Measurements from ENCODE around the gene UPF2. TPM values are rescaled to one million over a fixed set of nuclear protein-coding genes. Genes with fewer than 3 reads are reported as not detected.

Gene UPF2
- total RNA-seq, 1 donor from 2014 or later: 25.1 TPM

DNA sequence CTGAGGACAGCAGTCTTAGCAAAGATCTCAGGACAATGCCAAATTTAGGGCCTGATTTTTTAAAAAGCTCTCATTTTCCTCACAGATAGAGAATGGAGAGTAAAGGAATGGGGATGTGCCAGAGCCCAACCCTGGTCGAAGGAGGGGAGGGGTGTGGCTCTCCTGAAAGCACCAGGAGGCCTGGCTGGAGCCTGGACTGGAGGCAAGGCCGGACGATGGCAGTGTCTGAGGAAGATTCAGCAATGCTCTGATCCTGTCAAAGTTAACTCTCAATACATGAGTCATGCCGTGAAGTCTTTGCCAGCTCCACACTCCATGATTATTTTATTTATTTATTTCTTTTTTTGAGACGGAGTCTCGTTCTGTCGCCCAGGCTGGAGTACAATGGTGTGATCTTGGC, 108.3 kb downstream of the UPF2 start:
- H3K9me3 Mint-ChIP-seq: no peaks in the 10 kb centered on the region
- H3K27me3 Mint-ChIP-seq (ENCODE audit: low read depth): no peaks in the 10 kb centered on the region
- peaks cover 23% of the 10 kb centered on the region for H3K36me3 Mint-ChIP-seq (ENCODE audit: low read depth)
- H3K27ac Mint-ChIP-seq (ENCODE audit: unreplicated experiment): no peak overlapping the region
- peaks cover 12% of the 10 kb centered on the region for H3K4me1 Mint-ChIP-seq
- no peak overlapping the region for H3K4me3 Mint-ChIP-seq
- no peak for DNase-seq (ENCODE audit: low read depth, low spot score)
- TF ChIP-seq, protein P1, sequence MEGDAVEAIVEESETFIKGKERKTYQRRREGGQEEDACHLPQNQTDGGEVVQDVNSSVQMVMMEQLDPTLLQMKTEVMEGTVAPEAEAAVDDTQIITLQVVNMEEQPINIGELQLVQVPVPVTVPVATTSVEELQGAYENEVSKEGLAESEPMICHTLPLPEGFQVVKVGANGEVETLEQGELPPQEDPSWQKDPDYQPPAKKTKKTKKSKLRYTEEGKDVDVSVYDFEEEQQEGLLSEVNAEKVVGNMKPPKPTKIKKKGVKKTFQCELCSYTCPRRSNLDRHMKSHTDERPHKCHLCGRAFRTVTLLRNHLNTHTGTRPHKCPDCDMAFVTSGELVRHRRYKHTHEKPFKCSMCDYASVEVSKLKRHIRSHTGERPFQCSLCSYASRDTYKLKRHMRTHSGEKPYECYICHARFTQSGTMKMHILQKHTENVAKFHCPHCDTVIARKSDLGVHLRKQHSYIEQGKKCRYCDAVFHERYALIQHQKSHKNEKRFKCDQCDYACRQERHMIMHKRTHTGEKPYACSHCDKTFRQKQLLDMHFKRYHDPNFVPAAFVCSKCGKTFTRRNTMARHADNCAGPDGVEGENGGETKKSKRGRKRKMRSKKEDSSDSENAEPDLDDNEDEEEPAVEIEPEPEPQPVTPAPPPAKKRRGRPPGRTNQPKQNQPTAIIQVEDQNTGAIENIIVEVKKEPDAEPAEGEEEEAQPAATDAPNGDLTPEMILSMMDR (conservative IDR thresholded peaks at IDR 0.05): no peak

DNA sequence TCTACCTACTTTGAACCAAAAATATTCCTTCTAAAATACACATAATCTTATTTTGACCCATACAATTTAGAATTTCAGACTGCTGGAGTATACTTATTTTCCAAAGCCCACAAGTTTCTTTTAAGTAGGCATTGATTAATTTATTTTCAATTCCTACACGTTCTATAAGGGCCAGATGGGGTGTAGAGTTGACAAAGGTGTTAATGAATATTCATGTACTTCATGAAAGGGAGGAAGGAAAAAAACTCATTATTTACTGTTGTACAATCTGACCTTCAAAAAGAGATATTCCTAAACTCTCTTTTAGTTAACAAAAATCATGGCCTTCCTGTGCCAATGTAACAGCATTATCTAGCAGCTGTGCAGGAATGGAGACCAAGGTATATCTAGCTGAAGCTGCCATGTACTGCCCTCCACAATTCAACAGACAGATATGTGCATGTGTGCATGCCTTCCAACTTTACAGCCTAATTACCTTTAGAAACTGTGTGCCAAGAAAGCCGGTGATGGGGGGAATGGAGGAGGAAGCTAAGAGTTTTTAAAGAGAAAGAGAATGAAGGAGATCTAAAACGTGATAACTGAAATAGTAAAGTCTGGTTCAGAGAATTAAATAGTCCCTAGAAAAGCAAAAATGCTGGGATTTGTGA, 108.9 kb downstream of the UPF2 start:
- H3K9me3 Mint-ChIP-seq: no peaks in the 10 kb centered on the region
- no peak overlapping the region for H3K4me3 Mint-ChIP-seq
- no peaks in the 10 kb centered on the region for H3K27me3 Mint-ChIP-seq (ENCODE audit: low read depth)
- DNase-seq (ENCODE audit: low read depth, low spot score): no peak
- peaks cover 12% of the 10 kb centered on the region for H3K4me1 Mint-ChIP-seq
- no peak overlapping the region for H3K27ac Mint-ChIP-seq (ENCODE audit: unreplicated experiment)
- H3K36me3 Mint-ChIP-seq (ENCODE audit: low read depth): peaks cover 25% of the 10 kb centered on the region
- TF ChIP-seq, protein P1 (conservative IDR thresholded peaks at IDR 0.05): no peak

DNA sequence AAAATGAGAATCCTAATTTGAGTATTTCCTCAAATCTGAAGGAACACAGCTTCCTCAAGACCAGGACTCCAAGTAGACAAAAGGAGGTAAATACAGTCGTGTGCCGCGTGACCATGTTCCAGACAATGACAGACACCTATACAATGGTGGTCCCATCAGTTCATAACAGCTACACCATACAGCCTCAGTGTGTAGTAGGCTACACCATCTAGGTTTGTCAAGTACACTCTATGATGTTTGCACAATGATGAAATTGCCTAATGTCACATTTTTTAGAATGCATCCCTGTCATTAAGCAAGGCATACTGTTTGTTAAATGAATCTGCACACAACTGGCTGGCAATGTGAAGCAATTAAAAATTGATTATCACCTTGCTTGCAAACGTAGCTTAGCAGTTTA, 111.6 kb downstream of the UPF2 start:
- DNase-seq (ENCODE audit: low read depth, low spot score): no peak
- Mint-ChIP-seq H3K9me3 (no peaks in the 10 kb centered on the region), H3K4me3 (no peak overlapping the region), H3K27me3 (ENCODE audit: low read depth) (no peaks in the 10 kb centered on the region), H3K27ac (ENCODE audit: unreplicated experiment) (no peak overlapping the region), H3K36me3 (ENCODE audit: low read depth) (peaks cover 40% of the 10 kb centered on the region), H3K4me1 (peaks cover 12% of the 10 kb centered on the region)
- TF ChIP-seq, protein P1 (conservative IDR thresholded peaks at IDR 0.05): no peak

DNA sequence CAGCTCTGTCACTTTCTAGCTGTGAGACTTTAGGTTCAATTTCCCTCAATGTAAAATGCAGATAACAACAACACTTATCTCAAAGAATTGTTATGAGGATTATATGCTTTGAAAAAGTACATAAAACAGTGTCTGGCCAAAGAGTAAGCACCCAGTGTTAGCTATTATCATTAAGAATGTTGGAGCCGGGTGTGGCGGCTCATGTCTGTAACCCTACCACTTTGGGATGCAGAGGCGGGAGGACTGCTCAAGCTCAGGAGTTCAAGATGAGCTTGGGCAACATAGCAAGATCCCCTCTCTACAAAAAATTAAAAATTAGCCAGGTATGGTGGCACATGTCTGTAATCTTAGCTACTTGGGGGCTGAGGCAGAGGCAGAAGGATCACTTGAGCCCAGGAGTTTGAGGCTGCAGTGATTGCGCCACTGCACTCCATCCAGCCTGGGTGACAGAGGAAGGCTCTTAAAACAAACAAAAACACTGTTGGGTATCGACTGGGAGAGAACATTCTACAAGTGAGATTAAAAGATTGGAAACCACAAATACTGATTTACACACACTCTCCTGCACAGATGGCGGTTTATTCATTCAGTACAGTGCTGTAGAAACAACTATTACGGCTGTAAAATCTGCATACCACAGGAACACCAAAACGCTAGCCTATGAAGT, 112.2 kb downstream of the UPF2 start:
- no peak for DNase-seq (ENCODE audit: low read depth, low spot score)
- Mint-ChIP-seq H3K36me3 (ENCODE audit: low read depth) (peaks cover 42% of the 10 kb centered on the region), H3K27ac (ENCODE audit: unreplicated experiment) (no peak overlapping the region), H3K9me3 (no peaks in the 10 kb centered on the region), H3K4me3 (no peak overlapping the region), H3K27me3 (ENCODE audit: low read depth) (no peaks in the 10 kb centered on the region), H3K4me1 (peaks cover 12% of the 10 kb centered on the region)
- TF ChIP-seq, protein P1 (conservative IDR thresholded peaks at IDR 0.05): no peak

DNA sequence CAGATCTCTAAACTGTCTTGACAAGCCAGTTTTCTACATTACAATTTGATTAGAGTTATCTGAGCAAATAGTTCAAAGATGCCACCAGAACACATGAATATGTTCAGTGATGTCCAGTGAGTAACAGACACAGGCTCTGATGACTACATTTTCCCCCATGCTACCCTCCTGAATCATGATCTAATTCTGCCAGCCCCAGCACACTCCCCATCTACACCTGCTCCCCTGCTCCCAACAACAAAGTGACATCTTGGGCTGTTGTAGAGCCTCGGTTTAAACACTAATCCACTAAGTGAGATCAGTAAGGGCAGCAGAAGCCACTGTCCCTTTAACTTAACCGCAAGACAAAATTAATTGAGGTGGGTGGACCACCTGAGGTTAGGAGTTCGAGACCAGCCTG, 114.9 kb downstream of the UPF2 start:
- Mint-ChIP-seq H3K4me3 (no peak overlapping the region), H3K4me1 (no peaks in the 10 kb centered on the region), H3K36me3 (ENCODE audit: low read depth) (peaks cover 40% of the 10 kb centered on the region), H3K27ac (ENCODE audit: unreplicated experiment) (no peak overlapping the region), H3K27me3 (ENCODE audit: low read depth) (no peaks in the 10 kb centered on the region), H3K9me3 (no peaks in the 10 kb centered on the region)
- DNase-seq (ENCODE audit: low read depth, low spot score): no peak
- TF ChIP-seq, protein P1 (conservative IDR thresholded peaks at IDR 0.05): no peak
